Epidermal melanocyte (primary cell): Measurements from ENCODE around the gene CAB39.

Source experiments
- DNase-seq: peaks from one replicate; pipeline ENCODE4 v3.0.0; 2011; ENCODE audit warnings: low spot score; ENCODE audit not compliant: insufficient read length

The CAB39 gene

DNA sequence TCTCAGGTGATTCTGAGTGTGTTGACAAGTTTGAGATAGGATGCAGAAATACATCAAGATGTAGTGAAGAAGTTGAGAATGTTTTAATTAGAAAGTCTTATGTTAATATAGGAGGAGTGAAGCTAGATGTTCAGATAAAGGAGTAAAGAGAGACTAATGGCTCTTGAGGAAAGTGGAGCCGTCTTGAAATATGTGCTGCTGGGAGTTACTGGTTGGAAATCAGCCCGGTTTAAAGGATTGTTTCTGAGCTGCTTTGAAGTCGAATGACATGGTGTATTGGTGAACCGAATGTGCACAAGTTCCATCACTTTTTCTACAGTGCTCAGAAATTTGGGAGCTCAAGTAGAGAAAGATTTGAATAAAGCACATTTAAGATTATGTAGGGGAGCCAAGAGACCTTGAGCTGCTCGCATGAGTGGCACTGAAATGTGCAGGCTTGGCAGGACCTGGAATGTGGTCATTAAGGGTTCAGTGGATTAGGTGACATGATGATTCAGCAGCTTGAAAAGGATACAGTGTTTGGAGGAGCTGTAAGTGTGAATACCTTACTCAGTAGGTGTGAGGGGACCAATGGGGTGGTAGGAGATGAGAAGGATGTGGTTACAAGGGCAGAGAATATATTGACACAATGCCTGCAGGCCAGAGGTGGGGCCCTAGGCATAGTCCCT lies 68.6 kb downstream of the CAB39 start:
- DNase-seq, result no peak

DNA sequence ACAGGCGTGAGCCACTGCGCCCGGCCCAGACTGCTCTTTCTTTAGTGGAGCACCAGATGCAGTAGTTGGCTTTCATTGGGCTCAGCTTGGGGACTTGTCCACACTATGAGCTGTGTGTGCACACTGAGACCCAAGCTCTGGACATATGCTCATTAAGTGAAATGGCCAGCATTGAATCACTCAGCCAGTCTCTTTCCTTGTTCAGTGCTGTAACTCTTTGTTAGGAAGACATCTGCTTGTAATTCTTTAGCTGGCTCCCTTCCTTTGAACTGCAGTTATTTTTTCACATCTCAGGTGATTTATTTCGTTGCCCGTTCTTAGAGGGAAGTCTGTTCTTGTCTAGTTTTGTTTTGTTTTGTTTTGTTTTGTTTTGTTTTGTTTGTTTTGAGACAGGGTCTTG lies 70.5 kb downstream of the CAB39 start:
- DNase-seq, result no peak

DNA sequence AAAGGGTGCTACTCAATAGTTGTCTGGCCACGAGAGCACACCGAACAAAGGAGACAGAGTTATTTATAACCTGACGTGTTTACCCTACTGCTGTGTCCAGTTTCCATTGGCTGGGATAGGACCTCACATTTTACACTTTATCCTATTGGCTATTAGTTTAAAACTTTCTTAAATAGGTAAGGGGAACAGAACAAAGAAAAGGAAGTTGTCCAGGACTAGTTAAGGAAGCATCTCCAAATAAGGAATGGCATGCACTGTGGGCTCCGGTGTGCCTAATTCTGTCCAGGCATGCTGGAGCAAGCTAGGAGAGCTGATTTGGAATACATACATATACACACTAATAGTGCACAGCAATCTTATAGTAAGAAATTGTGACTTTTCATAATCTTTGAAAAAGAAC lies 72.2 kb downstream of the CAB39 start:
- DNase-seq, result no peak

DNA sequence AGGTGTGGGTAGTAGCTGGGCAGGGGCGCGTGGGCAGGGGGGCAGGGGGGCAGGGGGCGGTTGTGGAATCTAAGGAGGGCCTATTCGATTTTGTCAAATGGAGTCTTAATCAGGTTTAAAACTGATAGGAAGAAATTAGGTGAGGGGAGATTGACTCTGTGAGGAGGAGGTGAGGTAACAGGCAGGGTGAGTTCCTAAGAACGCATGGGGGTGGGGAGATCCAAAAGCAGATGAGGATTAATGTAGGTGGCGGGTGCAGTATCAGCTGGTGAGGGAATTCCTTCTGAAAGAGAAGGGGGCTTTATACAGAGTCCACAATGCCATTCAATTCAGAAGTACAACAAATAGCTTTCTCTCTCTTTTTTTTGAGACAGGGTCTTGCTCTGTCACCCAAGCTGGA lies 72.7 kb downstream of the CAB39 start:
- DNase-seq, result no peak

DNA sequence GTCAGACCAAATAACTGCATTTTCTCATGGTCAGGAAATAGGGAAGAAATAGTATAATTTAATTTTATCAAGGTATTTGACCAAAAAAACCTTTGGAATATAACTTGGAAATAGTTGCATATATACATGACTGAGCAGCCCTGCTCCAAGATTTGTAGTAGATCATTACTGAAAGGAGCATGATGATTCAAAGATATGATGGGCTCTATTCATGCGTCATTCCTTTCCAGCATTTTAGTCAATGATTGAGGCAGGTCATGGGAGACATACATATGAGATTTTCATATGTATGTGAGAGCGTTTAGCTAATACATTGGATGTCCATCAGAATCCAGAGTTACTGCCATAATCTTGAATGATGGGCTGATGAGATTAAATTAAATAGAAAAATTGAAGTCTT lies 74.5 kb downstream of the CAB39 start:
- no peak for DNase-seq

DNA sequence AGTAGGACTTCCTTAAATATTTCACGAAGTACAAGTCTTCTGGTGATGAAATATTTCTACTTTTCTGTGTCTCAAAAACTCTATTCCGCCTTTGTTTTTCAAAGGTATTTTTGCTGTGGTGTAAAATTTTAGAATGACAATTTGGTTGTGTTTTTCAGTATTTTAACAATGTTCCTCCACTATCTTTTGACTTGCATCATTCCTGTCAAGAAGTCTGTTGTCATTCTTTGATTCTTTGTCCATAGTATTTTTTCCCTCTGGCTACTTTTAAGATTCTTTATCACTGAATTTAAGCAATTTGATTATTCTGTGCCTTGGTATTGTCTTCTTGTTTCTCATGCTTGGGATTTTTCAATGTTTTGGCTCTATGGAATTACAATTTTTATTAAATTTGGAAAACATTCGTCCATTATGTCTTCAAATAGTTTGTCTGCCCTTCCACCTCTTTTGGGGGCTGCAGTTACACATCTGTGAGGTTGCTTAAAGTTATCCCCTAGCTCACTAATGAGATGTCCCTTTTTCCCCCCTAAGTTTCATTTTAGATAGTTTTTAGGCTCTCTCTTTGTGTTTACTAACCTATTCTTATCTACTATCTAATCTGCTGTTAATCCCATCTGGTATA lies 76.0 kb downstream of the CAB39 start:
- DNase-seq, result no peak

DNA sequence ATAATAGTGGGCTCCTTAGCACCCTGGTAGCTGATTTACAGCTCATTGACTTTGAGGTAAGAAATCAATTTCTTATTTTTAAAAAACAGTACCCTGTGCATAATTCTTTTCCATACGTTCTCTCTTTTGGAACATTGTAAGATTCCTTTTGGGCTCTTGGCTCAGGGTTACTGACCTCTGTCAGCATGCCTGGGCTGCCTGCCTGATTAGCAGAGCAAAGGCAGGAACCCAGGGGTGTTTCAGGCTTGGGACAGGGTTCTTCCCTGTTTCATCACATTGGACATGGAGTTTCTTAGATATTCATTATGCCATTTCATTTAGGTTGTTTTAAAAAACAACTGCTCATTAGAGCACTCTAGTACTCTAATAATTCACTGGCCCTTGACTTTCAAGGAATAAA lies 78.3 kb downstream of the CAB39 start:
- DNase-seq, result no peak

DNA sequence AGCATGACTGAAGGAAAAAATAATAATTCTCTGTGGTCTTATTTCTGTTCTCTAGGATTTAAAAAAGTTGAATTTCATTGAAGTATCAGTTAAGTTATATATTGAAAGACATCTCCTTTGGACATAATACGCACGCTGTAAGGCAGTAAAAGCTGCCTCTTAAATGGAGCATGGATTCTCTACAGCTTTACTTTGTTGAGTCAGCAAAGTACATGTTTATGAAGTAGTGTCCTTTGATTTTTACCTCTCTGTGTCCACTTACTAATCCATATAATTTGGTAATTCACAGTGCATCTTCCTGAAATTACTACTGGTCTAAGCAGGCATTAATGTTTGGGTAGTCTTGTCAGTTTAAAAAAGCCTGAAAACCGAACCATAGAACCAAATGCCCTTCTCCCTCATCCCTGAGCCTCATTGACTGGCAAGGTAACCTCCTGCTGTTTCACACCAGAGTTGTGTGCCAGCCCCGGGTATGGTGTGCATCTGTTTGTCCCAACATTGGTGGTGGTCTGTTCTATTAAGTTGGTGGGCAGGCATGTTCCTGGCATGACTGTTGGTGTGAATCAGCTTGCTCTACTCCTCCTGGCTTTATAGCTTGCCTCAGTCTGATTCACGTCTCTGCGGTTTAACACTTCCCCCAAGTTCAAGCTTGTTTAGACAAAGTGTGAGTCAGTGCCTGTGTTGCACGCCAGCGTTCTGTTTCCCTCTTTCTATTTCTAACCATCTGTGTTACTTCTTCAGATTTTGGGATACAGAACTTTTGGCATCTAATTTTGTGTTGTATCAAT lies 81.1 kb downstream of the CAB39 start:
- peak; percentile 35 for DNase-seq

DNA sequence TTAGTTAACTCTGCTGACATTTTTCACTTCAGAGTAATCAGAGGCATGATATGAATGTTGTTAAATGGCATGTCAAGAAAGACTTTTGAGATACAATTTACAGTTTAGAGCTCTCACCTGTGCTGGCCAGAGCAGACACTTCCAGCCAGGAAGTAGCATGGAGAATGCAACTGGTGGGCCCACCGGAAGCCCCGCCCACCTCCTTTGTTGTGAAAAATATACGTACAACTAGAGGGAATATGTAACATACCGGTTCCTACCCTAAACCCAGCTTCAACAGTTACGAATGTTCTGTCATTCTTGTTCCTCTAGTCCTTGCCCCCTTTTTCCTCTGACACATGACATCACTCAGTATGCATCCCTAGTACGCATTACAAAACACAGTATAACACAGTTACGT lies 81.9 kb downstream of the CAB39 start:
- DNase-seq, result no peak

DNA sequence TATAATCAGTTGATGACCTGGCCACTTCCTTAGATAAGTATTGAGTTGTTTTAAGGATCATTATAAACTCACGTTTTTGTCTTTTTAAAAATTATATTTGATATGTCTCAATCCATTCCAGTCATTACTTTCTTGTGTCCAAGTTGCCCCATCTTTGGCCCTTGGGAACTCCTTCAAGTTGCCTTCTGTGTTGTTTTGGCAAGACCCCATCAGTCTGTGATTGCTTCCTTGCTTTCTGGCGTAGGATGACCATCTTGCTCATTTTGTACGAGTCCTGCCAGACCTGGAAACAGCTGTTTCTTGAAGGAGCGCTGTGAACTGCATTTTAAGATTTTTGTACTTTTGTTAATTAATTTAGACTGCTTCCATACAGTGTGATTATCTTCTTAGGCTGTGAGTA lies 83.2 kb downstream of the CAB39 start:
- DNase-seq, result no peak

DNA sequence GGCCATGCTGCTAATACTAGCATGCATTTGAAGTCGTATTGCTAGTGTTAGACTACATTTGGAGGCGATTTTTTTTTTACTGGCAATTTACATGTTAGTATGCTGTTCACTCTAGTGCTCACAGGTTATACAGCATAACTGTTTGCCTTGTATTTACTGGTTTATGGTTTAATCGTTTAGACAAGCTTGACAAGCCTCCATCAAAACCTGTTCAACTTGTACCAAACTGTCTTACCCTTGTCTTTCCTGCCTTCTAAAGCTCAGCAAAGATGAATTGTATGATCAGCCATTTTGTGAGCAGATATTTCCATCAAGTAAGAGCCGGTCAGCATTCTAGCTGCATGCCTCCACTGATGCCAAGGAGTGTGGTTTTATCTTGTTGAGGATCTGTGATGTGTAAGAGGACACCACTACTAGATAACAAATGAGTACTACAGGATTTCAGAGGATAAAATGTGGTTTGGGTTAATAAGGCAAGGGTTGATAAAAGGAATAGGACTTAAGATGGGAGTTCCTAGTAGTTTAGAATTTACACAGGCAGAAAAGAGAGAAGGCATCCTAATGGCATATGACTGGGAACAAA lies 83.7 kb downstream of the CAB39 start:
- no peak for DNase-seq

DNA sequence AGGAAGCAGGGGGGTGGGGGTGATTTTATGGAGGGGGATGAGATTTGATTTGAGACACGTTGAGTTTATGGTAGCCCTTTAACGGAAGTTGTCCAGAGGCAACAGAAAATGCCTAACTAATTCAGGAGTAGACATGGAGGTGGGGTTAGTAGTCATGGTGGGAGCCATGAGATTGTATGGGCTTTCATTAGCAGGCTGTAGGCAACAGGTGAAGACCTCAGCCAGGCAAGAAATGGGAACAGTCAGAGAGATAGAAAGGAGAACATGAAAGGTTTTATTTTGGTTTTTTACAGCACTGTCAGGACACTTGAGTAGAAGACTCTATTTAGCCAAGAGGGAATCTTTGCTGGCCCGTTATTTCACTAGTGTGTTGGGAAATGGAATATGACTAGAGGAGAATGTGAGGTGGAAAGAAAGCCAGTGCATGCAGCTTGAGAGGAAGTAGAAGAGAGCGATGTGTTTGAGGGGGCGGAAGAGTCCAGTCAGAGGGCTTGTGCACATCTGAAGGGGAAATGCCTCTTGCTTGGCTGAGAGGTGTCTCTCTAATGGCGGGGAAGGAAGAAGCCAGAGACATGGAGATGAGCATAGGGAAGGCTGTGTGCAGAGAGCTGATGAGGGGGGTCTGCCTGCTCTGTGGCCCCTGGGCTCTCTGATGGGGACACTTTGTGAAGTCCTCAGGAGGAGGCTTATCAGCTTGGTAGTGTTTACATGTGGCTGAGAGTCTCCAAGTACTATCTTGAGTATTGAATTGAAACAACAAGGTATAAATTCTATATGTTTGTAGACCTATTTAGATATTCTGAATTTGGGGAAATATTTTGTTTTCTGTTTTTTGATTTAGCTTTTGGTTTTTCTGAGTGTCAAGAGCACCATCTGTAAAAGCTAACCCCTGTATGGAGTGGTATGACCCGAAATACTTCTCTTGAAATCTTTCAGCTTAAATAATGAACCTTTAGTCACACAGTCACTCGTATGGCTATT lies 85.2 kb downstream of the CAB39 start:
- DNase-seq, result no peak

DNA sequence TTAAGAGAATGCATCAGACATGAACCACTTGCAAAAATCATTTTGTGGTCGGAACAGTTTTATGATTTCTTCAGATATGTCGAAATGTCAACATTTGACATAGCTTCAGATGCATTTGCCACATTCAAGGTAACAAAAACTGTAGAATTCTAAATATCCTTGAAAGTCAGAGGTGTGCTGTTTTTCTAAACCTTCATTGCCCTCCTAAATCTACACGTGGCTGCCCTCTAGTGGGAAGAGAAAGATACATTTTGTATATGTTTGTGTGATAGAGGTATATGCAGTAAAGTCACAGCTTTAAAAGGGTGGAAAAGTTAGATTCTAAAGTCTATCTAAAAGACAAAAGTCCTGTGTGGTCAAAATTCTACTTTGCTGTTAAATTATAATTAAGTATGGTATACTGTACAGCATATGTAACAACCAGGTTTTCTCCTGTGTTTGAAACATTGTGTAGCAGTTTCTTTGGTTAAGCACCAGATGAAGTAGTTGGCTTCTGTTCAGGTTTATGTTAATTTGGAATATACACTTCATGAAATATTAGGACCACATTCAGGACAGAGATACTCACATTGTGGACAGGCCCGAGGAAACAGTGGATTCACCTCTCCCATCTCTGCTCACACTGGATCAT lies 86.2 kb downstream of the CAB39 start:
- DNase-seq, result no peak

DNA sequence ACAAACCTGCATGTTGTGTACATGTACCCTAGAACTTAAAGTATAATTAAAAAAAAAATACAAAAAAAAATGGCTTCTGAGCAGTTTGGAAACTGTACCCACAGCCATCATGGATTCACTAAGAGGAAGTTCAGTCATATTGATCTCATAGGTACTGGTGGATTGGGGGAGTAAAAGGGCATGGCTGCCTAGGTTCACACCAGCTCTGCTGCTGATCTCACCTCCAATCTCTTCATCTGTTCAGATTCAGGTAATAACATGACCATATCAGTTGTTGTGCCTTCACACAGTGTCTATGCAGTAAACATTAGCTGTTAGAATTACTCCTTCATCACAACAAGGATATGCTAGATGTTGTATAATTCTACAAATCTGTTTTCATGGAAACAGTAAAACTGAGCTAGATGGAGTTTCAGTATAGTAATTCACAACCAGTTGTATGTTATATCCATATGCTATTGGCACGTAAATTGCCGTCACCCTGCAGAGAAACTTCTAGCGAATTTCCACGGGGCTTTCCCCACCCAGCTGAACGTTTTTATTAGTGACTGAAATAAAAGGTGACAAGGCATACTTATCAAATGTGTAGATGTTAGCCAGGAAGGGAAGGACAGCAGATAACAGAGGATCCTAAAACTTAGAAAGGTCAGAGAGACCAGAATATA lies 92.8 kb downstream of the CAB39 start:
- no peak for DNase-seq

DNA sequence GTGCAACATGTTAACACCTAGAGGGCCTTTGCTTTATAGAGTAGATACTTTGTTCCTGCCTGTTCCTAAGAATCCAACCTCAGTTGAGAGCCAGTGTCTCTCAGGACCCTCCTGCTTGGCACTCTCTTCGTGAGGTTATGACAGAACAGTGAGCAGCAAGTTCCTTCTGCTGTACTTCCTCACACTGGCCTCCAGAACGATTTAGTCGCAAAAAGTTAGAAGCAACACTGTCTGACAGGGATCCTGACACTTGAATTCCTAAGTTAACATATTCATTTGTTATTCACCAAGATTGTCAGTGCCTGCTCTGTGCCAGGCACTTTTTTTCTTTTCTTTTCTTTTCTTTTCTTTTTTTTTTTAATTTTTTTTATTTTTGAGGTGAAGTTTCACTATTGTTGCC lies 95.1 kb downstream of the CAB39 start:
- DNase-seq, result no peak

DNA sequence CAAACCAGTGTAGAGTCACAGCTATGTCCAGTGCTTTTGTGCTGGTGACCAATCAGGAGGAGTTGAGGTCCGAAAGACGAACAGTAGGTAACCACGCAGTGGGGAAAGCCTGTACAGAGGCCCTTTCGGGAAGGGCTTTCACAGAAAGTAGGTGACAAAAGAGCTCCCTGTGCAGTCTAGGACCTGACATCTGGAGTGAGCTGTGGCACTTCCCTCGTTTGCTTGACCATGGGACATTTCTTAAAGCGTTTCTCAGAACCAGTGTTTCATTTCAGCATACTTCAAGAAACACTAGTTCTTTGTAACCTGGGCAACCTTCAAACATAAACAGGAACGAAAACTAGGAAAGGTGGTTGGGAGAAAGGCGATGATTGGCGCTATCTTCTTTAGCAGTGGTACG lies 96.4 kb downstream of the CAB39 start:
- DNase-seq, result no peak

DNA sequence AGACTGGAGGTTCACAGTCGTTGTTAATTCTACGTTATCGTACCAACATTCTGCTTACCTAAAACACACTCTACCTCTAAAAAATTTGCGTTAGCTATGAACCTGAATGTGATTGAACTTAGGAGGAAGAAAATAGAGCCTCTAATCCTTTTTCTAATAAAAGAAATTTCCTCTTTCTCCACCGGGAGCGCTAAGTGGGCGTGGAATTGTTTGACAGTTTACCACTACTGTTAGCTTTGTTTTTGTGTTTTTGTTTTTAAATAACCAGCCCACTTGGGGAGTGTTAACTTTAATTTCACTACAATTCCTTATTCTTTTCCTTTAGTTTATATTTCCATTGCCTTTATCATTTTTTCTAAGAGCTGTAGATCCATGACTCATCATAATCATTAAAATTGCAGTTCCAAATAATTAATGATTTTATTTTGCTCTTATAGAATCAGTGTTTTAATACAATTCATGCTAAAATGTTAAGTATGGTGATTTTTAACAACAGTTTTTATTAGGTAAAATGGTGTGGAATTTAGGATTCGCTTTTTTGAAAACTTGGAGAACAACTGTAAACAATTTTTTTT lies 97.1 kb downstream of the CAB39 start:
- no peak for DNase-seq

DNA sequence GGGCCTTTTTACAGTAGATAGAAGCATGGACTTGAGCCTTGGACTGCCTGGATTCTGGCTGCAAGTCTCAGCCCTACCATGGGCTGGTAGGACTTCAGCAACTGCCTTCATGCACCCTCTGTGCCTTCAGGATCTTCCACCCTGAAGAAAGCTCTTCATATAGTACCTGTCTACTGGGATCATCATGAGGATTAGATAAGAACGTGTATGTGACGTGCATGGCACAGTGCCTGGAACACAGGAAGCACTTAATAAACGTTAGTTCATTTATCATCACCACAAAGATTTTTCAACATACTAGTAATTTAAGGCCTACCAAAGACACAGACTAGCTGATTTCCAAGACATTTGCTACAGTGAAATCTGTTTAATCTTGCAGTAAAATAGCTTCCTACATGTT lies 98.9 kb downstream of the CAB39 start:
- no peak for DNase-seq

DNA sequence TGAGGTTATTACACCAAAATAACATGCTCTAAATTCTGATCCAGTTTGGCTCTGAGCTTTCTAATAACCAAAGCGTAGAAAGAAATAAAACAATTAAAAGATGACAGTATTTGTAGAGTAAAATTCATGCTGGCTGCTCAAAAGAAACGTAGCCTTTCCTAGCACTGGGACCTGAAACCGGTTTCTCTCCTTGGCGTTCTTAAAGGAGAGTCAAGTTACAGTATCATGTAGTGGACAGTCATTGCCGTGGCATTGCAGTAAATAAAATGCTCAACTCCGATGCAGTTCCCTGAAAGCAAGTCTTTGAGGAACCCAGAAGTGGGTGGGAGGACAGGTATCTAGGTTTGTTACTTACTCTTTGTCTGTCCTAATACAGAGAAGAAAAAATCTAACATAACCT lies 99.4 kb downstream of the CAB39 start:
- DNase-seq, result no peak

DNA sequence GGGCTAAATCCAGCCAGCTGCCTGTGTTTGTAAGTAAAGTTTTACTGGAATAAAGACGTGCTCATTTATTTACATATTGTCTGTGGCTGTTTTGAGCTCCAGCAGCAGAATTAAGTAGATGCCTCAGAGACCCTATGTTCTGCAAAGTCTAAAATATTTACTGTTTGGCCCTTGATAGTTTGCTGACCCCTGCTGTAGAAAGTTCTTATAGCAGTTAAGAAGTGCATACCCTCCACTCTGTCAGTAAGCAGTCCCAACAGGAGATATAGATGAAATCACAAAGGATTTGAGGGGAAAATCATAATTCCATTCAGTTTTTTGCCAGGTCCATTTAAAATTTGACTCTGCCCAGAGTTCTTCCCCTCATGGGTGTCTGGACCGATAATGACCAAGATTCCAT lies 102.0 kb downstream of the CAB39 start:
- no peak for DNase-seq
